Measurements from ENCODE around the gene CC2D2B.

GRCh38 chr10:96075977-96076376, 168.2 kb downstream of the CC2D2B start:
- TF ChIP-seq EP300 (IDR thresholded peaks at IDR 0.05) (no peak), CTCF (IDR thresholded peaks at IDR 0.05) (no peak), POLR2A (IDR thresholded peaks at IDR 0.05) (no peak), POLR2AphosphoS5 (IDR thresholded peaks at IDR 0.05) (no peak)

Data from gastroesophageal sphincter (tissue), 3 donors.